H1 (cell line): Measurements from ENCODE around the gene MRPL3. TPM values are rescaled to one million over a fixed set of nuclear protein-coding genes. Genes with fewer than 3 reads are reported as not detected.

Experiments
- CBX5 ChIP-seq: fragments of 300-800, 300-1000 bp; sonication (generic); IDR thresholded peaks from 2 replicates; pipeline ENCODE4 v1.7.1; 2016; ENCODE audit warnings: antibody characterized with exemption, low read length, low read depth
- CTBP2 ChIP-seq: IDR thresholded peaks from 2 replicates; pipeline ENCODE4 v1.7.0; 2011; ENCODE audit warnings: borderline replicate concordance, mild to moderate bottlenecking, moderate library complexity, mixed read lengths, low read length; ENCODE audit not compliant: insufficient read depth, insufficient read length
- SIRT6 ChIP-seq: IDR thresholded peaks from one replicate; pipeline ENCODE4 v1.7.1; 2012; ENCODE audit warnings: low read length, inconsistent platforms
- polyA plus RNA-seq, 7 experiments: library from polyadenylated mRNA; depleted of rRNA in 3 of 7; stranded (reverse) in 5 of 7; unstranded in 2 of 7; fragments of >200 nt in 5 of 7; fragments of 200-250 nt in 2 of 7; gene quantifications; 1 replicate in 5 of 7; 2 replicates in 1 of 7; 4 replicates in 1 of 7; pipeline versions ENCODE4 v1.2.1 to v1.2.3, GENCODE V29; 2011 to 2013; ENCODE audit warnings: missing spikeins in 2 of 7, mixed read lengths in 2 of 7
- total RNA-seq: library from RNA; stranded (reverse); fragmentation: NEBNext Ultra II Directional; extraction: Animal tissue kit (Norgen Biotek cat#: 25700); gene quantifications from 2 replicates; pipeline ENCODE4 v1.2.1, GENCODE V29; 2021
- TF ChIP-seq, protein P1 (sequence below): IDR thresholded peaks from 2 replicates; pipeline ENCODE4 v1.6.1; 2011; ENCODE audit warnings: low read length, improper control_type of control experiment

Gene MRPL3
- total and polyA plus RNA-seq, 2 of the 8 experiments (the other 6 are each of a cell fraction or from before 2014, with no cell fraction given), result 164 to 175 TPM

DNA sequence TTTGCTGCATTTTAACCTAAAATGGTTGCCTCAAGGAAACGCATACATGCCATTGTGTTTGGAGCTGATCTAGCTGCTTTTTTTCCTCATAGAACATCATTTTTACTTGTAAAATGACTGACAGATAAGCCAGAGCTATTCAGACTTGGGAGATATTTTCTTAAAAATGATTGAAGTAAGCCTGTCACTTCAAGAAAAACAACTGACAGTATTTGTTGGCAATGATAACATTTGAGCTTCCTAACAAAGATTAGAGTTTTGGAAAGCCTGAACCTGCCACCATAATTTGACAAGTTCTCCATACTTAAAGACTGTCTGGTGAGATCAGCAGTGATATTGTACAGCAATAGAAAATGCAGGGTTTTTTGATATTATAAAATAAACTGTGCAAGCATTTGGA is 27.6 kb upstream of the MRPL3 start (continued):
- no peak for TF ChIP-seq CTBP2
- TF ChIP-seq, protein P1, sequence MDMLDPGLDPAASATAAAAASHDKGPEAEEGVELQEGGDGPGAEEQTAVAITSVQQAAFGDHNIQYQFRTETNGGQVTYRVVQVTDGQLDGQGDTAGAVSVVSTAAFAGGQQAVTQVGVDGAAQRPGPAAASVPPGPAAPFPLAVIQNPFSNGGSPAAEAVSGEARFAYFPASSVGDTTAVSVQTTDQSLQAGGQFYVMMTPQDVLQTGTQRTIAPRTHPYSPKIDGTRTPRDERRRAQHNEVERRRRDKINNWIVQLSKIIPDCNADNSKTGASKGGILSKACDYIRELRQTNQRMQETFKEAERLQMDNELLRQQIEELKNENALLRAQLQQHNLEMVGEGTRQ, result no peak
- TF ChIP-seq CBX5, result no peak
- TF ChIP-seq SIRT6, result no peak
